WTC11 (cell line): ENCODE measurements around the gene LOXL1. TPM values are rescaled to one million over a fixed set of nuclear protein-coding genes. Genes with fewer than 3 reads are reported as not detected.

Experiments used
- ATAC-seq: fragments of 200-7000 bp; cut with Tn5 transposase; 2 replicates; pipeline ENCODE4 v1.10.0; 2021; ENCODE audit warnings: mild to moderate bottlenecking, moderate library complexity
- CTCF ChIA-PET: fragments of 300-600 bp; sonication (Branson Sonifier 250); formaldehyde crosslinking; loops from one replicate; lab custom pipeline; 2021; ENCODE audit warnings: antibody characterized with exemption; lab: Charles Lee
- POLR2A ChIA-PET: fragments of 350-600 bp; sonication (Branson Sonifier 250); formaldehyde crosslinking; loops from one replicate; lab custom pipeline; 2021; ENCODE audit warnings: antibody characterized with exemption; lab: Charles Lee
- DNase-seq: peaks from one replicate; pipeline ENCODE4 v3.0.0; 2021; ENCODE audit warnings: low spot score
- H3K27ac Mint-ChIP-seq: 2 replicates; pipeline ENCODE4 v1.8.0; 2021; ENCODE audit warnings: mixed read lengths
- H3K27me3 Mint-ChIP-seq: 2 replicates; pipeline ENCODE4 v1.8.0; 2021; ENCODE audit warnings: low read depth, mild to moderate bottlenecking, moderate library complexity, mixed read lengths
- H3K36me3 Mint-ChIP-seq: 2 replicates; pipeline ENCODE4 v1.8.0; 2021; ENCODE audit warnings: mixed read lengths
- H3K4me1 Mint-ChIP-seq: 2 replicates; pipeline ENCODE4 v1.8.0; 2022; ENCODE audit warnings: mixed read lengths
- H3K4me3 Mint-ChIP-seq: 2 replicates; pipeline ENCODE4 v1.8.0; 2021; ENCODE audit warnings: mild to moderate bottlenecking, moderate library complexity, mixed read lengths
- H3K9me3 Mint-ChIP-seq: 2 replicates; pipeline ENCODE4 v1.8.0; 2021; ENCODE audit warnings: mixed read lengths
- CBFB ChIP-seq: sonication (generic); formaldehyde crosslinking; IDR thresholded peaks from 2 replicates; pipeline ENCODE4 v1.8.1; 2022; ENCODE audit warnings: mild to moderate bottlenecking, low read depth, missing genetic modification reagents
- CREM ChIP-seq: sonication (generic); formaldehyde crosslinking; IDR thresholded peaks from 2 replicates; pipeline ENCODE4 v1.8.1; 2022; ENCODE audit warnings: mild to moderate bottlenecking, missing genetic modification reagents, moderate library complexity
- ESRRA ChIP-seq: sonication (generic); formaldehyde crosslinking; IDR thresholded peaks from 2 replicates; pipeline ENCODE4 v1.8.1; 2022; ENCODE audit warnings: mild to moderate bottlenecking, missing genetic modification reagents, borderline replicate concordance
- GABPB1 ChIP-seq: sonication (generic); formaldehyde crosslinking; IDR thresholded peaks from 2 replicates; pipeline ENCODE4 v1.8.1; 2023; ENCODE audit warnings: mild to moderate bottlenecking, missing genetic modification reagents
- GTF2I ChIP-seq: fragments of 250-450 bp; sonication (Bioruptor Pico); conservative IDR thresholded peaks from 2 replicates; pipeline ENCODE4 v1.4.0; 2021; ENCODE audit warnings: mild to moderate bottlenecking
- KAT7 ChIP-seq: sonication (generic); formaldehyde crosslinking; IDR thresholded peaks from 2 replicates; pipeline ENCODE4 v1.8.1; 2023; ENCODE audit warnings: missing genetic modification reagents, mild to moderate bottlenecking, borderline replicate concordance
- NFATC4 ChIP-seq: fragments of 250-450 bp; sonication (Bioruptor Pico); IDR thresholded peaks from 2 replicates; pipeline ENCODE4 v1.9.0; 2021; ENCODE audit warnings: mild to moderate bottlenecking
- NR1H2 ChIP-seq: sonication (generic); formaldehyde crosslinking; IDR thresholded peaks from 2 replicates; pipeline ENCODE4 v1.9.0; 2021; ENCODE audit warnings: mild to moderate bottlenecking, moderate library complexity, missing genetic modification reagents
- OVOL2 ChIP-seq: fragments of 250-450 bp; sonication (Bioruptor Pico); IDR thresholded peaks from 2 replicates; pipeline ENCODE4 v1.9.0; 2021; ENCODE audit warnings: mild to moderate bottlenecking, borderline replicate concordance
- SP1 ChIP-seq: sonication (generic); formaldehyde crosslinking; conservative IDR thresholded peaks from 2 replicates; pipeline ENCODE4 v1.8.1; 2022; ENCODE audit warnings: missing genetic modification reagents
- TP53 ChIP-seq: sonication (generic); formaldehyde crosslinking; IDR thresholded peaks from 2 replicates; pipeline ENCODE4 v1.8.1; 2023; ENCODE audit warnings: mild to moderate bottlenecking, missing genetic modification reagents
- ZNF219 ChIP-seq: sonication (generic); formaldehyde crosslinking; IDR thresholded peaks from 2 replicates; pipeline ENCODE4 v1.8.0; 2023; ENCODE audit warnings: missing genetic modification reagents, mild to moderate bottlenecking, borderline replicate concordance
- ZNF317 ChIP-seq: sonication (generic); formaldehyde crosslinking; IDR thresholded peaks from 2 replicates; pipeline ENCODE4 v1.8.1; 2023; ENCODE audit warnings: low read depth, mild to moderate bottlenecking, moderate library complexity, missing genetic modification reagents, borderline replicate concordance
- total RNA-seq: library from RNA; stranded (reverse); gene quantifications from 3 replicates; pipeline ENCODE4 v1.2.3, GENCODE V29; 2021
- TF ChIP-seq, protein P1 (sequence below): sonication (generic); formaldehyde crosslinking; IDR thresholded peaks from 2 replicates; pipeline ENCODE4 v1.8.1; 2023; ENCODE audit warnings: mild to moderate bottlenecking, missing genetic modification reagents, moderate library complexity
- TF ChIP-seq, protein P2 (sequence below): sonication (generic); formaldehyde crosslinking; IDR thresholded peaks from 2 replicates; pipeline ENCODE4 v1.8.1; 2022; ENCODE audit warnings: missing genetic modification reagents, borderline replicate concordance
- TF ChIP-seq, protein P3 (sequence below): fragments of 200-600 bp; IDR thresholded peaks from 2 replicates; pipeline ENCODE4 v1.8.0; 2022; ENCODE audit warnings: antibody characterized with exemption
- TF ChIP-seq, protein P4 (sequence below): fragments of 250-450 bp; sonication (Bioruptor Pico); conservative IDR thresholded peaks from 2 replicates; pipeline ENCODE4 v1.9.0; 2021; ENCODE audit warnings: mild to moderate bottlenecking
- TF ChIP-seq, protein P5 (sequence below): sonication (generic); formaldehyde crosslinking; IDR thresholded peaks from 2 replicates; pipeline ENCODE4 v1.8.1; 2023; ENCODE audit warnings: mild to moderate bottlenecking, missing genetic modification reagents
- TF ChIP-seq, protein P6 (sequence below): sonication (generic); formaldehyde crosslinking; IDR thresholded peaks from 2 replicates; pipeline ENCODE4 v1.8.0; 2022; ENCODE audit warnings: mild to moderate bottlenecking, missing genetic modification reagents
- TF ChIP-seq, protein P7 (sequence below): sonication (generic); formaldehyde crosslinking; conservative IDR thresholded peaks from 2 replicates; pipeline ENCODE4 v1.8.1; 2022; ENCODE audit warnings: mild to moderate bottlenecking, missing genetic modification reagents

The LOXL1 gene
- total RNA-seq, 1 experiment from 2014 or later, result 10.6 TPM

DNA sequence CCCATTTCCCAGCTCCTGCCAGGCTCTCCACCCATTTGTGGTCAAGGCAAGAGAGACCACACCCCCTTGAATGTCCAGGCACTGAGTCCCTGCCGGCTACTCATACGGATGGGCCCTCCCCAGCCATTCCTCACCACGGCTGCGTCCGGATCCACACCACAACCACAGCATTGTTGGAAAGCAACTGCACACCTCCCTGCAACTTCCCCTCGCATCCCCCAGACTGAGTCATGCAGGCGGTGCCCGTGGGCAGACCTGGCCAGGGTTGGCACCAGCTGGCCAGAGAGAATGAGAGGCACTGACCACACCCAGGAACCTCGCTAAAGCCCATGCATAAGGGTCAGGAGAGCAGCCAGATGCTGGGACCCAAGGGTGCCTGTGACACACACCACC, 30.5 kb downstream of the LOXL1 start (continued):
- TF ChIP-seq GABPB1, result no peak
- TF ChIP-seq CREM (CRISPR knock-in tag), result no peak
- no peak for TF ChIP-seq NR1H2 (CRISPR knock-in tag)
- no peak for TF ChIP-seq OVOL2
- TF ChIP-seq CBFB (CRISPR knock-in tag), result no peak

DNA sequence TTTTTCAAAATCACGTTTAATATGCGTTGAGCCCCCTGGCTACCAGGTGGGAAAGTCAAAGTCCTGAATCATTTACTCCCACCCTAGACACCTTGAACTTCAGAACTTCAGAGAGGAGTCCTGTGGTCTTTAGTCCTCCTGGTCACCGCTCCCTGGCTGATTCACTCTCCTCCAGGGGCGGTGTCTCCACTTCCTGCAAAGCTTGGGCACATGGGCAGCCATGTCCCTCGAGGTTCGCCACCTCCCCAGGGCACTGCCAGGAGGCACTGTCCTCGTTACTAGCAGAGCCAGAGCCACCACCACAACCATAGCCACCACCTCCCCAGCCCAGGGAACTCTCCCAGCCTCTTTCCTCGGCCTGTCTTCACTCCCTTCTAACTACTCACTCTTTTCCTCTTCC, 31.0 kb downstream of the LOXL1 start:
- POLR2A ChIA-PET, result no interaction called here
- Mint-ChIP-seq H3K27me3 (no peaks in the 10 kb centered on the region; the same call in 1 of the 2 replicates), H3K9me3 (no peaks in the 10 kb centered on the region), H3K36me3 (no peaks in the 10 kb centered on the region), H3K4me3 (no peak overlapping the region), H3K4me1 (peaks cover 2% of the 10 kb centered on the region; the same call in 1 of the 2 replicates), H3K27ac (no peak overlapping the region)
- CTCF ChIA-PET, result interaction anchor here (0.8 to 1.3 kb wide), 3 partner anchors 8 to 30 kb away, joined by 3 to 6 read pairs (median 3); no protein-coding TSS in a partner anchor
- ATAC-seq (no peak), DNase-seq (no peak)
- TF ChIP-seq NFATC4 (no peak), ZNF219 (no peak), OVOL2 (no peak)
- TF ChIP-seq, protein P1, sequence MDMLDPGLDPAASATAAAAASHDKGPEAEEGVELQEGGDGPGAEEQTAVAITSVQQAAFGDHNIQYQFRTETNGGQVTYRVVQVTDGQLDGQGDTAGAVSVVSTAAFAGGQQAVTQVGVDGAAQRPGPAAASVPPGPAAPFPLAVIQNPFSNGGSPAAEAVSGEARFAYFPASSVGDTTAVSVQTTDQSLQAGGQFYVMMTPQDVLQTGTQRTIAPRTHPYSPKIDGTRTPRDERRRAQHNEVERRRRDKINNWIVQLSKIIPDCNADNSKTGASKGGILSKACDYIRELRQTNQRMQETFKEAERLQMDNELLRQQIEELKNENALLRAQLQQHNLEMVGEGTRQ, result no peak

DNA sequence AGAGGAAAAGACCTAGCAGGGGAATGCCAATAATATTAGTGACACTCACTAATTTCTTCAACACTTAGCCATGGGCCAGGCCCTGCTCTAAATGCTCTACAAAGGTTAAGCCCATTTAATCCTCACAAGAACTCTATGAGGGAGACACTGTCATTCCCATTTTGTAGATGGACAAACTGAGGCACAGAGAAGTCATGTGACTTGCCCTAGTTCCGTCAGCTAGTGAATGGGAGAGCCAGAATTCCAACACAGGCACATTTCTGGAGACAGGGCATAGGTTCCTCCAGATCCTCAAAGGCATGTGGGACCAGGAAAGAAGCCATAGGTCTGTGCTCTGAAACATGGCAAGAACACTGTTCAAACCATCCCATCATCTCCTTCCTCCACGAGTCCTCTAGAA, 31.5 kb downstream of the LOXL1 start:
- ATAC-seq (no peak), DNase-seq (no peak)
- no peaks in the 10 kb centered on the region for H3K36me3 Mint-ChIP-seq
- no peak overlapping the region for H3K27ac Mint-ChIP-seq
- POLR2A ChIA-PET, result interaction anchor here (0.6 kb wide), 1 partner anchor 325 kb away, joined by 3 read pairs; no protein-coding TSS in a partner anchor
- H3K4me1 Mint-ChIP-seq, result no peaks in the 10 kb centered on the region
- H3K9me3 Mint-ChIP-seq, result no peaks in the 10 kb centered on the region
- no peak overlapping the region for H3K4me3 Mint-ChIP-seq
- CTCF ChIA-PET, result interaction anchor here (1.3 to 1.4 kb wide), 2 partner anchors 15 to 30 kb away, joined by 5 to 6 read pairs; no protein-coding TSS in a partner anchor
- H3K27me3 Mint-ChIP-seq, result no peaks in the 10 kb centered on the region; the same call in 1 of the 2 replicates
- TF ChIP-seq ESRRA (CRISPR knock-in tag) (no peak), ZNF317 (CRISPR knock-in tag) (no peak), KAT7 (no peak), CREM (CRISPR knock-in tag) (no peak), GTF2I (CRISPR knock-in tag) (no peak), SP1 (CRISPR knock-in tag) (no peak), TP53 (CRISPR knock-in tag) (no peak)
- TF ChIP-seq, protein P2, sequence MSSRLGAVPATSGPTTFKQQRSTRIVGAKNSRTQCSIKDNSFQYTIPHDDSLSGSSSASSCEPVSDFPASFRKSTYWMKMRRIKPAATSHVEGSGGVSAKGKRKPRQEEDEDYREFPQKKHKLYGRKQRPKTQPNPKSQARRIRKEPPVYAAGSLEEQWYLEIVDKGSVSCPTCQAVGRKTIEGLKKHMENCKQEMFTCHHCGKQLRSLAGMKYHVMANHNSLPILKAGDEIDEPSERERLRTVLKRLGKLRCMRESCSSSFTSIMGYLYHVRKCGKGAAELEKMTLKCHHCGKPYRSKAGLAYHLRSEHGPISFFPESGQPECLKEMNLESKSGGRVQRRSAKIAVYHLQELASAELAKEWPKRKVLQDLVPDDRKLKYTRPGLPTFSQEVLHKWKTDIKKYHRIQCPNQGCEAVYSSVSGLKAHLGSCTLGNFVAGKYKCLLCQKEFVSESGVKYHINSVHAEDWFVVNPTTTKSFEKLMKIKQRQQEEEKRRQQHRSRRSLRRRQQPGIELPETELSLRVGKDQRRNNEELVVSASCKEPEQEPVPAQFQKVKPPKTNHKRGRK (CRISPR knock-in tag), result no peak
- TF ChIP-seq, protein P3, sequence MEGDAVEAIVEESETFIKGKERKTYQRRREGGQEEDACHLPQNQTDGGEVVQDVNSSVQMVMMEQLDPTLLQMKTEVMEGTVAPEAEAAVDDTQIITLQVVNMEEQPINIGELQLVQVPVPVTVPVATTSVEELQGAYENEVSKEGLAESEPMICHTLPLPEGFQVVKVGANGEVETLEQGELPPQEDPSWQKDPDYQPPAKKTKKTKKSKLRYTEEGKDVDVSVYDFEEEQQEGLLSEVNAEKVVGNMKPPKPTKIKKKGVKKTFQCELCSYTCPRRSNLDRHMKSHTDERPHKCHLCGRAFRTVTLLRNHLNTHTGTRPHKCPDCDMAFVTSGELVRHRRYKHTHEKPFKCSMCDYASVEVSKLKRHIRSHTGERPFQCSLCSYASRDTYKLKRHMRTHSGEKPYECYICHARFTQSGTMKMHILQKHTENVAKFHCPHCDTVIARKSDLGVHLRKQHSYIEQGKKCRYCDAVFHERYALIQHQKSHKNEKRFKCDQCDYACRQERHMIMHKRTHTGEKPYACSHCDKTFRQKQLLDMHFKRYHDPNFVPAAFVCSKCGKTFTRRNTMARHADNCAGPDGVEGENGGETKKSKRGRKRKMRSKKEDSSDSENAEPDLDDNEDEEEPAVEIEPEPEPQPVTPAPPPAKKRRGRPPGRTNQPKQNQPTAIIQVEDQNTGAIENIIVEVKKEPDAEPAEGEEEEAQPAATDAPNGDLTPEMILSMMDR, result no peak
- TF ChIP-seq, protein P4, sequence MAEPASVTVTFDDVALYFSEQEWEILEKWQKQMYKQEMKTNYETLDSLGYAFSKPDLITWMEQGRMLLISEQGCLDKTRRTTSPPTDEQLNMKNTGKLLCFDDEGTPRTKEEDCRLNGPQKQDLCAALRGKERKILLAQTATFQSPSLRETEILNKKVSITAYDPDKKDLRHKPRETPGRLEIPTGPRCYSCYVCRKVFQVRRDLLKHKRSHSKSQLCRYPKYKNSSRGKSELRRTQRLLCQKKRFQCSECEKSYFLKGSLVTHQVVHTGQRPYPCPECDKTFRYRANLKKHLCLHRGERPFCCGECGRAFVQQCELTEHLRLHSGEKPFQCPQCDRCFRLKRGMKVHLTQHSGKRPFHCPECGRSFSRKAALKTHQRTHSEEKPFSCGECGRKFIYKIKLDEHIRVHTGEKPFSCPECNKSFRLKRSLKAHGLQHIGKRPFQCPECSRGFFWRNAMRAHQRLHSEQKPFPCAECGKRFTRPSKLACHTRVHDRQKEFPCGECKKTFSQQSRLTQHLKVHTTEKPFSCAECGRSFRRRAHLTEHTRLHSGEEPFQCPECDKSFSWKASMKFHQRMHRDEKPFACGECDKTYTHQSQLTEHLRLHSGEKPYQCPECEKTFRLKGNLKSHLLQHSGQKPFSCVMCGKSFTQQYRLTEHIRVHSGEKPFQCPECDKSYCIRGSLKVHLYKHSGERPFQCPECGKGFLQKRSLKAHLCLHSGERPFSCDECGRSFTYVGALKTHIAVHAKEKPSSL, result no peak
- TF ChIP-seq, protein P5, sequence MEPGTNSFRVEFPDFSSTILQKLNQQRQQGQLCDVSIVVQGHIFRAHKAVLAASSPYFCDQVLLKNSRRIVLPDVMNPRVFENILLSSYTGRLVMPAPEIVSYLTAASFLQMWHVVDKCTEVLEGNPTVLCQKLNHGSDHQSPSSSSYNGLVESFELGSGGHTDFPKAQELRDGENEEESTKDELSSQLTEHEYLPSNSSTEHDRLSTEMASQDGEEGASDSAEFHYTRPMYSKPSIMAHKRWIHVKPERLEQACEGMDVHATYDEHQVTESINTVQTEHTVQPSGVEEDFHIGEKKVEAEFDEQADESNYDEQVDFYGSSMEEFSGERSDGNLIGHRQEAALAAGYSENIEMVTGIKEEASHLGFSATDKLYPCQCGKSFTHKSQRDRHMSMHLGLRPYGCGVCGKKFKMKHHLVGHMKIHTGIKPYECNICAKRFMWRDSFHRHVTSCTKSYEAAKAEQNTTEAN (CRISPR knock-in tag), result no peak
- TF ChIP-seq, protein P6, sequence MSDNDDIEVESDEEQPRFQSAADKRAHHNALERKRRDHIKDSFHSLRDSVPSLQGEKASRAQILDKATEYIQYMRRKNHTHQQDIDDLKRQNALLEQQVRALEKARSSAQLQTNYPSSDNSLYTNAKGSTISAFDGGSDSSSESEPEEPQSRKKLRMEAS (CRISPR knock-in tag), result no peak
- TF ChIP-seq, protein P1, result no peak; the same call in 1 of the 2 replicates
- TF ChIP-seq, protein P7, sequence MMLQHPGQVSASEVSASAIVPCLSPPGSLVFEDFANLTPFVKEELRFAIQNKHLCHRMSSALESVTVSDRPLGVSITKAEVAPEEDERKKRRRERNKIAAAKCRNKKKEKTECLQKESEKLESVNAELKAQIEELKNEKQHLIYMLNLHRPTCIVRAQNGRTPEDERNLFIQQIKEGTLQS, result no peak
